Inflammatory macrophage treated with lipopolysaccharide for 4 hours (primary cell): ENCODE results near the gene CLEC16A.

Experiments used
- DNase-seq: peaks from one replicate; pipeline ENCODE4 v3.0.0-alpha.2; 2020

The CLEC16A gene

GRCh38 chr16:10966559-10966958, 22.2 kb downstream of the CLEC16A start:
- peak; percentile 45 for DNase-seq

GRCh38 chr16:10967986-10968385, 23.6 kb downstream of the CLEC16A start:
- no peak for DNase-seq

- DNase-seq, result peak; percentile 72
Observed at GRCh38 chr16:10968498-10968897, 24.1 kb downstream of the CLEC16A start.

- DNase-seq, result peak; percentile 73
Observed at GRCh38 chr16:10969615-10970014, 25.3 kb downstream of the CLEC16A start.

- no peak for DNase-seq
Observed at GRCh38 chr16:10970065-10970464, 25.7 kb downstream of the CLEC16A start.

GRCh38 chr16:10971560-10971961, 27.2 kb downstream of the CLEC16A start:
- DNase-seq, result peak; percentile 54

GRCh38 chr16:10972108-10972818, 27.9 kb downstream of the CLEC16A start:
- no peak for DNase-seq

- no peak for DNase-seq
Observed at GRCh38 chr16:10972819-10973464, 28.6 kb downstream of the CLEC16A start.

- DNase-seq, result no peak
Observed at GRCh38 chr16:10976634-10977033, 32.3 kb downstream of the CLEC16A start.

- no peak for DNase-seq
Observed at GRCh38 chr16:10978124-10978523, 33.8 kb downstream of the CLEC16A start.

- DNase-seq, result no peak
Observed at GRCh38 chr16:10978871-10979446, 34.6 kb downstream of the CLEC16A start.

- no peak for DNase-seq
Observed at GRCh38 chr16:10979717-10980601, 35.6 kb downstream of the CLEC16A start.

GRCh38 chr16:10980813-10981212, 36.4 kb downstream of the CLEC16A start:
- DNase-seq, result no peak

- no peak for DNase-seq
Observed at GRCh38 chr16:10981697-10982216, 37.4 kb downstream of the CLEC16A start.

GRCh38 chr16:10982465-10983150, 38.2 kb downstream of the CLEC16A start:
- DNase-seq, result no peak

- no peak for DNase-seq
Observed at GRCh38 chr16:10983159-10983558, 38.8 kb downstream of the CLEC16A start.

GRCh38 chr16:10984509-10984908, 40.1 kb downstream of the CLEC16A start:
- DNase-seq, result no peak

- DNase-seq, result no peak
Observed at GRCh38 chr16:10987361-10988163, 43.2 kb downstream of the CLEC16A start.

- DNase-seq, result no peak
Observed at GRCh38 chr16:10988164-10988803, 43.9 kb downstream of the CLEC16A start.

- no peak for DNase-seq
Observed at GRCh38 chr16:10988879-10989278, 44.5 kb downstream of the CLEC16A start.

GRCh38 chr16:10989559-10989958, 45.2 kb downstream of the CLEC16A start:
- DNase-seq, result no peak
